ENCODE results near the gene TMEM40.

GRCh38 chr3:12750223-12750622 lies 8.8 kb downstream of the TMEM40 start:
- no peak for TF ChIP-seq CTCF (tag by site-specific recombination; IDR thresholded peaks at IDR 0.05)
- TF ChIP-seq BCL6B (tag by site-specific recombination; IDR thresholded peaks at IDR 0.05): no peak
- TF ChIP-seq MYNN (tag by site-specific recombination; IDR thresholded peaks at IDR 0.05; ENCODE audit: borderline replicate concordance): no peak
- no peak for TF ChIP-seq ZBTB26 (tag by site-specific recombination; optimal IDR thresholded peaks at IDR 0.05)
- TF ChIP-seq ZNF184 (tag by site-specific recombination; IDR thresholded peaks at IDR 0.05): no peak
- TF ChIP-seq ZNF580 (tag by site-specific recombination; IDR thresholded peaks at IDR 0.05): no peak
- TF ChIP-seq ZNF146 (tag by site-specific recombination; IDR thresholded peaks at IDR 0.05): no peak
- no peak for TF ChIP-seq PATZ1 (tag by site-specific recombination; IDR thresholded peaks at IDR 0.05)
- TF ChIP-seq ZNF501 (tag by site-specific recombination; IDR thresholded peaks at IDR 0.05): no peak
- TF ChIP-seq REST (tag by site-specific recombination; IDR thresholded peaks at IDR 0.05): no peak
- TF ChIP-seq ZNF18 (tag by site-specific recombination; IDR thresholded peaks at IDR 0.05): no peak
- TF ChIP-seq ZNF518A (tag by site-specific recombination; conservative IDR thresholded peaks at IDR 0.05; ENCODE audit: low read depth): no peak
- TF ChIP-seq BCL11B (tag by site-specific recombination; IDR thresholded peaks at IDR 0.05; ENCODE audit: low read depth): no peak

All from HEK293 (cell line).